ENCODE measurements around the gene MYOF. TPM values are rescaled to one million over a fixed set of nuclear protein-coding genes. Genes with fewer than 3 reads are reported as not detected.

Gene MYOF
- total and polyA plus RNA-seq, 2 of the 8 experiments (the other 6 are each of a cell fraction or from before 2014, with no cell fraction given), result 0.98 to 2.3 TPM

DNA sequence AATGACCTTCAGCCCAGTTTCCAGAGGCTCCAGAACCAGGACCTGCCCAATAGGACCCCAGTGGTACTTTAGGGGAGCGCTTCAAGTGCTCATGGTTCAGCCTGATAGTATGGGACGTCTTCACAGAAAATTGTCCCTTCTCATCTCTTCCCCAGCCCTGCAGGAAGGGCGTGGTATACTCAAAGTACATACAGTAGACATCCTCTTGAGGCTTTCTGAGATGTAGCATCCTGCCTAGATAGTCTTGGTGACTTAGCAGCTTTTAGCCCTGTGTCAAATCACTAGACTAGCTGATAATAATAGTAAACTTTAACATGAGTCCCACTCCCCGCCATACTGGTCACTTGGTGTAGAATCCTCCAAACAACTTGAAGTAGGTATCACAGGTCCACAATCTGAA is 215.3 kb downstream of the MYOF start:
- DNase-seq (ENCODE audit: low read depth in 1 of 2, low spot score in 2 of 2), result no peak
- Histone ChIP-seq H2AFZ (ENCODE audit: low read length) (no peak overlapping the region), H3K4me2 (ENCODE audit: insufficient read depth in 1 of 2, low read depth in 2 of 2, low read length in 2 of 2) (no peak overlapping the region), H3K4ac (replicated peaks; ENCODE audit: insufficient read length, low read depth, low read length) (no peak overlapping the region), H2BK15ac (ENCODE audit: low read length) (peak overlapping the region; percentile 85; the same call in 1 of the 2 replicates), H2BK20ac (ENCODE audit: low read length) (peak overlapping the region; percentile 68; the same call in 1 of the 2 replicates), H4K91ac (replicated peaks; ENCODE audit: insufficient read length, low read length) (peak overlapping the region; percentile 79), H3K23ac (ENCODE audit: insufficient read length) (no peak overlapping the region), H4K8ac (ENCODE audit: extremely low read depth, insufficient read depth, low read length) (no peak overlapping the region), H3K27me3 (replicated peaks in 1 of 4; ENCODE audit: control insufficient read depth in 3 of 4, extremely low read depth in 1 of 4, insufficient read depth in 3 of 4, low read length in 3 of 4) (no peaks in the 10 kb centered on the region), H3K36me3 (ENCODE audit: control insufficient read depth in 2 of 4, insufficient read depth in 4 of 4, low read length in 3 of 4) (peaks cover 0 to 7% (median 3%) of the 10 kb centered on the region in 4 experiments; a peak in 2 of 8 replicates), H3K9me3 (ENCODE audit: insufficient read depth in 2 of 2, low read depth in 1 of 2, low read length in 1 of 2) (peaks cover 16 to 19% of the 10 kb centered on the region in 2 experiments), H3K79me1 (ENCODE audit: low read depth, low read length) (no peaks in the 10 kb centered on the region), H3K9ac (replicated peaks in 1 of 4; ENCODE audit: extremely low read depth in 1 of 4, low read depth in 3 of 4, low read length in 3 of 4) (no peak overlapping the region), H3K79me2 (ENCODE audit: control insufficient read depth in 1 of 2, insufficient read depth in 2 of 2, low read length in 2 of 2) (no peaks in the 10 kb centered on the region), H2BK12ac (ENCODE audit: low read depth, low read length) (peak overlapping the region; percentile 35; the same call in 1 of the 2 replicates), H3K56ac (replicated peaks; ENCODE audit: insufficient read length, low read depth, low read length) (no peak overlapping the region), H4K5ac (ENCODE audit: insufficient read length, low read depth, low read length) (no peak overlapping the region), H2BK5ac (ENCODE audit: low read depth, low read length) (no peak overlapping the region), H3K18ac (ENCODE audit: extremely low read depth, low read length) (peak overlapping the region; percentile 51; the same call in 1 of the 2 replicates), H2BK120ac (replicated peaks; ENCODE audit: low read depth, low read length) (peak overlapping the region; percentile 66), H3K27ac (ENCODE audit: low read depth, low read length) (no peak overlapping the region), H3K23me2 (ENCODE audit: low read depth, low read length) (no peaks in the 10 kb centered on the region; the same call in 1 of the 2 replicates), H3K4me3 (ENCODE audit: extremely low read depth in 1 of 4, insufficient read depth in 2 of 4, low read depth in 3 of 4, low read length in 4 of 4) (no peak overlapping the region), H3K14ac (ENCODE audit: insufficient read length) (no peak overlapping the region), H2AK5ac (ENCODE audit: low read depth, low read length) (no peak overlapping the region), H3K4me1 (replicated peaks in 1 of 4; ENCODE audit: control insufficient read depth in 3 of 4, insufficient read depth in 4 of 4, low read length in 3 of 4) (peaks cover 0 to 6% (median 1%) of the 10 kb centered on the region in 4 experiments; a peak in 2 of 7 replicates), H4K20me1 (replicated peaks in 1 of 2; ENCODE audit: control insufficient read depth in 1 of 2, insufficient read depth in 2 of 2, low read length in 2 of 2) (no peaks in the 10 kb centered on the region)
- CTCF ChIA-PET (ENCODE audit: partially characterized antibody), result interaction anchor here (0.8 to 1.1 kb wide), 3 partner anchors 10 to 351 kb away, joined by 3 read pairs; no protein-coding TSS in a partner anchor
- 85% methylated on average over 4 of the region's 4 CpGs; no CpG with 5 or more reads in 1 of the 2 experiments for WGBS, 2 experiments (ENCODE audit: extremely low coverage in 1 of 2, insufficient coverage in 1 of 2, insufficient read length in 1 of 2, insufficient replicate concordance in 2 of 2, low coverage in 1 of 2, low lambda C conversion rate in 2 of 2, missing lambda C conversion rate in 1 of 2)
- POLR2A ChIA-PET (ENCODE audit: partially characterized antibody), result interaction anchor here (1.0 kb wide), 1 partner anchor 14 kb away, joined by 3 read pairs; no protein-coding TSS in a partner anchor
- no peak for FAIRE-seq
- TF ChIP-seq CEBPB (IDR thresholded peaks at IDR 0.05; ENCODE audit: low read depth, low read length) (no peak), ASH2L (IDR thresholded peaks at IDR 0.05; ENCODE audit: low read length) (no peak), TAF1 (IDR thresholded peaks at IDR 0.05; ENCODE audit: low read depth, low read length) (no peak), JUND (IDR thresholded peaks at IDR 0.05; ENCODE audit: low read length) (no peak), BRCA1 (IDR thresholded peaks at IDR 0.05; ENCODE audit: low read depth, low read length) (no peak), EP300 (IDR thresholded peaks at IDR 0.05; ENCODE audit: borderline replicate concordance in 1 of 2, low read depth in 2 of 2, low read length in 2 of 2) (no peak)
- TF ChIP-seq, protein P1, sequence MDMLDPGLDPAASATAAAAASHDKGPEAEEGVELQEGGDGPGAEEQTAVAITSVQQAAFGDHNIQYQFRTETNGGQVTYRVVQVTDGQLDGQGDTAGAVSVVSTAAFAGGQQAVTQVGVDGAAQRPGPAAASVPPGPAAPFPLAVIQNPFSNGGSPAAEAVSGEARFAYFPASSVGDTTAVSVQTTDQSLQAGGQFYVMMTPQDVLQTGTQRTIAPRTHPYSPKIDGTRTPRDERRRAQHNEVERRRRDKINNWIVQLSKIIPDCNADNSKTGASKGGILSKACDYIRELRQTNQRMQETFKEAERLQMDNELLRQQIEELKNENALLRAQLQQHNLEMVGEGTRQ (IDR thresholded peaks at IDR 0.05; ENCODE audit: low read length), result no peak
